RWPE1 (cell line): Measurements from ENCODE around the gene EYS.

Source experiments
- CTCF ChIA-PET: fragments of 350-600 bp; sonication (Branson Sonifier 250); formaldehyde crosslinking; extraction: SDS; loops from one replicate; lab custom pipeline; 2021; lab: Yijun Ruan, JAX
- POLR2A ChIA-PET: fragments of 400-600 bp; formaldehyde crosslinking; extraction: SDS; loops from one replicate; lab custom pipeline; 2020; ENCODE audit warnings: antibody characterized with exemption; ENCODE audit not compliant: low non-redundant PET; lab: Yijun Ruan, JAX
- DNase-seq: peaks from one replicate; pipeline ENCODE4 v3.0.0; 2012; ENCODE audit warnings: low spot score
- H3K27ac ChIP-seq: fragments of 450-650 bp; 2 replicates; pipeline ENCODE4 v1.5.1; 2017
- CTCF ChIP-seq: fragments of 450-650 bp; conservative IDR thresholded peaks from 2 replicates; pipeline ENCODE4 v1.5.1; 2017; ENCODE audit warnings: low read depth, mild to moderate bottlenecking

Gene EYS

GRCh38 chr6:65461121-65461520 lies 245.9 kb downstream of the EYS start:
- no peak for TF ChIP-seq CTCF
- CTCF ChIA-PET = no interaction called here
- no peak overlapping the region for H3K27ac ChIP-seq
- no peak for DNase-seq
- POLR2A ChIA-PET = no interaction called here

- no peak overlapping the region for H3K27ac ChIP-seq
- ChIA-PET CTCF (interaction anchor here (0.6 kb wide), 2 partner anchors 254 to 393 kb away, joined by 3 read pairs; no protein-coding TSS in a partner anchor), POLR2A (no interaction called here)
- DNase-seq = no peak
- no peak for TF ChIP-seq CTCF
These were observed 254.7 kb downstream of the EYS start for GRCh38 chr6:65452333-65452732.

- CTCF ChIA-PET = interaction anchor here (0.6 kb wide), 1 partner anchor 1304 kb away, joined by 6 read pairs; no protein-coding TSS in a partner anchor
- POLR2A ChIA-PET = no interaction called here
- no peak for DNase-seq
- no peak overlapping the region for H3K27ac ChIP-seq
- TF ChIP-seq CTCF = no peak
These were observed 256.6 kb downstream of the EYS start for GRCh38 chr6:65450451-65450850.

GRCh38 chr6:65449926-65450325 lies 257.1 kb downstream of the EYS start:
- POLR2A ChIA-PET = no interaction called here
- CTCF ChIA-PET = interaction anchor here (0.7 kb wide), 1 partner anchor 338 kb away, joined by 3 read pairs; no protein-coding TSS in a partner anchor
- TF ChIP-seq CTCF = no peak
- no peak overlapping the region for H3K27ac ChIP-seq
- DNase-seq = no peak

- ChIA-PET POLR2A (no interaction called here), CTCF (no interaction called here)
- no peak for TF ChIP-seq CTCF
- DNase-seq = no peak
- H3K27ac ChIP-seq = no peak overlapping the region
These were observed 258.2 kb downstream of the EYS start for GRCh38 chr6:65448866-65449265.

GRCh38 chr6:65436281-65436680 lies 270.7 kb downstream of the EYS start:
- ChIA-PET POLR2A (no interaction called here), CTCF (no interaction called here)
- no peak for TF ChIP-seq CTCF
- no peak overlapping the region for H3K27ac ChIP-seq
- no peak for DNase-seq
